Measurements from ENCODE around the gene OPRM1.
"Not testable (repeated sequence)": the region's sequence is repeated elsewhere in the genome, so short reads cannot be mapped to it uniquely, and the experiment has no call there.

Gene OPRM1

GRCh38 chr6:154239392-154239791 lies 200.4 kb downstream of the OPRM1 start:
- H3K4me3 ChIP-seq (ENCODE audit: low read depth in 1 of 2, low read length in 1 of 2): no peak overlapping the region
- H3K27me3 ChIP-seq: no peaks in the 10 kb centered on the region
- H3K4me1 ChIP-seq (ENCODE audit: control insufficient read depth in 1 of 2, insufficient read depth in 1 of 2, low read depth in 1 of 2, low read length in 1 of 2): peaks cover 14 to 15% of the 10 kb centered on the region in 2 experiments
- no peak for TF ChIP-seq CTCF (IDR thresholded peaks at IDR 0.05)
- H3K27ac ChIP-seq: peak overlapping the region; percentile 16
- H3K9me3 ChIP-seq: no peaks in the 10 kb centered on the region
- peaks cover 20% of the 10 kb centered on the region for H3K36me3 ChIP-seq

- H3K4me1 ChIP-seq (ENCODE audit: control insufficient read depth in 1 of 2, insufficient read depth in 1 of 2, low read depth in 1 of 2, low read length in 1 of 2): peaks cover 27 to 30% of the 10 kb centered on the region in 2 experiments
- peaks cover 32% of the 10 kb centered on the region for H3K36me3 ChIP-seq
- not testable (repeated sequence) for H3K4me3 ChIP-seq (ENCODE audit: low read depth in 1 of 2, low read length in 1 of 2)
Measured at GRCh38 chr6:154241061-154241460, 202.0 kb downstream of the OPRM1 start.

GRCh38 chr6:154241581-154241980 lies 202.5 kb downstream of the OPRM1 start:
- Histone ChIP-seq H3K4me3 (ENCODE audit: low read depth in 1 of 2, low read length in 1 of 2) (no peak overlapping the region), H3K27me3 (no peaks in the 10 kb centered on the region), H3K9me3 (no peaks in the 10 kb centered on the region), H3K36me3 (peaks cover 37% of the 10 kb centered on the region), H3K4me1 (ENCODE audit: control insufficient read depth in 1 of 2, insufficient read depth in 1 of 2, low read depth in 1 of 2, low read length in 1 of 2) (peaks cover 32 to 35% of the 10 kb centered on the region in 2 experiments), H3K27ac (peak overlapping the region; percentile 19)
- TF ChIP-seq CTCF (IDR thresholded peaks at IDR 0.05): no peak

More at GRCh38 chr6:154241061-154241460, 202.0 kb downstream of the OPRM1 start:
- H3K27me3 ChIP-seq, H3K27ac ChIP-seq, H3K9me3 ChIP-seq: not testable (repeated sequence)

- Histone ChIP-seq H3K27ac (peak overlapping the region; percentile 84), H3K4me1 (ENCODE audit: control insufficient read depth in 1 of 2, insufficient read depth in 1 of 2, low read depth in 1 of 2, low read length in 1 of 2) (peaks cover 44 to 47% of the 10 kb centered on the region in 2 experiments), H3K9me3 (no peaks in the 10 kb centered on the region), H3K27me3 (no peaks in the 10 kb centered on the region), H3K4me3 (ENCODE audit: low read depth in 1 of 2, low read length in 1 of 2) (no peak overlapping the region), H3K36me3 (peaks cover 37% of the 10 kb centered on the region)
- no peak for TF ChIP-seq CTCF (IDR thresholded peaks at IDR 0.05)
Measured at GRCh38 chr6:154242617-154243357, 203.7 kb downstream of the OPRM1 start.

- Histone ChIP-seq H3K4me1 (ENCODE audit: control insufficient read depth in 1 of 2, insufficient read depth in 1 of 2, low read depth in 1 of 2, low read length in 1 of 2) (peaks cover 57% of the 10 kb centered on the region in 2 experiments), H3K4me3 (ENCODE audit: low read depth in 1 of 2, low read length in 1 of 2) (no peak overlapping the region), H3K27ac (peak overlapping the region; percentile 84), H3K9me3 (no peaks in the 10 kb centered on the region), H3K36me3 (peaks cover 37% of the 10 kb centered on the region), H3K27me3 (no peaks in the 10 kb centered on the region)
- TF ChIP-seq CTCF (IDR thresholded peaks at IDR 0.05): no peak
Measured at GRCh38 chr6:154243793-154244750, 205.0 kb downstream of the OPRM1 start.
